ENCODE results near the gene RBP5.

- TF ChIP-seq CTCF (conservative IDR thresholded peaks at IDR 0.05; ENCODE audit: low read depth, low read length) = no peak
- TF ChIP-seq EZH2 (IDR thresholded peaks at IDR 0.05; ENCODE audit: borderline replicate concordance, low read depth, low read length, poor library complexity, severe bottlenecking) = no peak
These were observed 21.1 kb downstream of the RBP5 start for GRCh38 chr12:7107636-7108002.

Measured in A673 (cell line).